ENCODE measurements around the gene EFHC2.
"Not testable (repeated sequence)": the region's sequence is repeated elsewhere in the genome, so short reads cannot be mapped to it uniquely, and the experiment has no call there.

The EFHC2 gene

DNA sequence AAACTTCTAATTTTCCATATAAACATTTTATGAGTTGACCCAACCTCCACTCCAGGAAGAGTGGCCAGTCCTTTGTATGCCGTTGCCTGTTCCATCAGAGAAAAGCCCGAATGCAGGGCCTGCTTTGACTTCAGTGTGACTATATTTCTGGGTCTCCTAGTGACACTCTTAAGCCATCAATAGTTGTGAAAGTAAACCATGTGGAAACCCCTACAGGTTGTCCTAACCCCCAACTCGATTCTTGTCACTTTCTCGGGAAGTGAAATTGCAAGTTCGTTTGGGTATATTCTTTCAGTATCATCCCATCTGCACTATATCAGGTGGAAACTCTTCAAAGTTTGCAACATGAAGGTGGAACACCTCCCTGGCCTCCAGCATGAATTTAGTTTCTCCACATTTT, 52.8 kb downstream of the EFHC2 start:
- DNase-seq, result no peak

DNA sequence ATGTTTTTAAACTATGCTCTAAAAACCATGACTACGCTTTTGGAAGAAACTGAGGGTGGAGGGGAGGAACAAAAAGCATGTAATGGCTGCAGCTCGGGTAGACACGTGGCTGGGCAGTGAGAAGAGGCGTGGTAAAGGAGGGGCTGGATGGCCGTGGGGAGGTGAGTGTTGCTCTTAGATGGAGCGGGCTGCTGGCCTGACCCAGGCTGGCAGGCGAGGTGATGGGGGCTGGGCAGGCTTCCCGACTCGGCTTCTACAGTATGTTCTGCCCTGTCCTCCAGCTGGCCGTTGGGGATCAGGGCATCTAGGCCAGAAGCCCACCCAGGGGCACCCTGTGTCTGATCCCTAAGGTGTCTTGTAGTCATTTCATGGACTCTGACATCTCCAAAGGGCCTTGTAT, 60.7 kb downstream of the EFHC2 start:
- DNase-seq, result no peak

- DNase-seq, result no peak
Measured at GRCh38 chrX:44280116-44280515, 63.4 kb downstream of the EFHC2 start.

DNA sequence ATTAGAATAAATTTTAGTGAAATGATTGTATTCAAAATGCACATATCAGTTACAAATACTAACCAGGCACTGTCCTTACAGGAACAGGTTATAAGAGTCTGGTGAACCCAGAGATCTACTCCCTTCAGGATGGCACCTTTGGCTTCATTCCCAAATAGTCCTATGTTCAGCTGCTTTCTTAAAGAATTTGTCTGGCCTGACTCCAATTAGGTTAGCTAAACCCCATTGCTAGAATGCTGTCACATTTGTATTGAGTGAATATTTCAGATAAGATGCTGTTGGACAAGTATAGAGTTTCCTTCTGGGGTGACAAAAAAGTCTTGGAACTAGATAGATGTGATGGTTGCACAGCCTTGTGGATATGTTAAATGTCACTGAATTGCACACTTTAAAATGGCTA, 69.4 kb downstream of the EFHC2 start:
- DNase-seq, result no peak

DNA sequence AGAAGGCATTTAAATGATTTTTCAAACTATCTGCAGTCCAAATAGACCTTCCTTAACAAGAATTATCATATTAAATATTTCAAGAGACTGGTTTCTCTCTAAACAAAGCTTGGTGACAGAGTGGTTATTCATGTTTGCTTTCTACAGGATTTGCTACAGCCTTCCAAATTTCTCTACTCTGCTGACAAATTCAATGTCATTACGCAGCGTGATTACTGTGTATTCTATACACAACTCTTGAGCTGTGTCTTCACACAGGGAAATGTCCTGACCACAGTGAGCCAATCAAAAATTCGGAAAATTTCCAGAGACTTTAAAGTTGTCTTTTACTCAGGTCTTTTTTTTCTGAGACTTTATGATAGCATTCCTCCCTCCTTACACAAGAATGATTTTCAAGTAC, 75.6 kb downstream of the EFHC2 start:
- no peak for DNase-seq

DNA sequence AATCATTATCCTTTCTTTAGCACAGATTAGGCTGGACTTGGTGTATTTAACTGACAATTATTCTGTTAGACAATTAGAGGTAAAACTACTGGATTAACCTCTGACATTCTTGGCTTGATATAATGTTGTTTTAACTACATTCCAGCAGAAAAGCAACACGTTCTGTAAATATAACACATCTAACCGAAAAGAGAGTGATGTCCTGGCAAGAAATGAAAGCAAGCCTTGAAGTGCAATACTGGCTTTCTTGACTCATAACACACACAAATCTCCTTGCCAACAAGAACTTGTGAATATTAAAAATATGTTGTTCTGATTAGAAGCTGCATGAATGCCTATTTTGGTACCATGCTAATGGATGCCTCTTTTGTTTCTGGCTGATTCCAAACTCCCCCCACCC, 76.4 kb downstream of the EFHC2 start:
- DNase-seq, result no peak

DNA sequence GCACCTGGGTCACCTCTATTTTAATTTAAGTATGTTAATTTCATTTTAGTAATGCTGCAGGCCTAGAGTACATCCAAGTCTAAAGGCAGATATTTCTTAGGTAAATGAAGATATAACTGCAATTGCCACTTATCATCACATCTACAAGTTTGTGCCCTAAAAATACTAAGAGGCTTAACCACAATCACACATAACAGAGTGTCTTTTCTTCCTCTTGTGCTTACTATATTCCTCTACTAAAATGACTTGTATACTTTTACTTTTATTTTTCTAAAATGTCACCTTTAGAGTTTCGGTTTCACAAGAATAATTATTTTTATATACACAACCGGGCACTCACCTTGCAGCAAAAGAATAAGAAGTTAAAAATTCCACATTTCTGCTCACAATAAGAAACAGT, 77.9 kb downstream of the EFHC2 start:
- DNase-seq, result no peak

DNA sequence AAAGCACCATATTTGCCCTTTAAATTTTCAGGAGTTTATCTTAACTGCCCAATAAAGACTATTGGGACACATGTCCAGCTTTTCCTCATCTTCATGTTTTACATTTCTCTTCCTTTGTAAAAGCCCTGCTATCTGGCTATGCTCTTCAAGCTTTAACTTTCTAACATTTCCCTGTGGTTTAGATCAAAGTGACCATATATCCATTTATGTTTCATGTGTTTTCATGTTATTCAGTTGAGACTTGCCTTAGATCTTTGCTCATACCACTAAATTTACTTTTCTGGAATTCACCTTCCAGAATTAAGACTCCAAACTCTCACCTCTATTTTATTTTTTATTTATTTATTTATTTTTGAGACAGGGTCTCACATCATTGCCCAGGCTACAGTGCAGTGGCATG, 78.5 kb downstream of the EFHC2 start:
- DNase-seq, result no peak

- no peak for DNase-seq
Measured at GRCh38 chrX:44261286-44261685, 82.2 kb downstream of the EFHC2 start.

DNA sequence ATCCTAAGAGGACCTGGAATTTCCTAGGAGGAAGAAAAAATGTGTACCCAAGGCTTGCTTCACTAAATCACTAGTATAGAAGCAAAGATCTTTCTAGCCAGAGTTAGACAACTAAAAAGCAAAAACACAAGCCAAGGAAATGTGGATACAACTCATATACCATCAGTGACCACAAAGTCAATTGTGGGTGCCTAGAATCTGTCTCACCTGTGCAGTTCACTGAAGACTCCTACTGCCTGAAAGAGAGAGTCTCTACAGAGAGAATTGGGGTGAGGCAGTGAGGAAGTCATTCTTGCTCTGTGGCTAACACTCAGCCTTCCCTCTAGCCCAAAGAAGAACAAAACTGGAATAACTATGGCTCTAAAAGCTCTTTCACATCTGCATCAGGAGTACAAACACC, 82.9 kb downstream of the EFHC2 start:
- DNase-seq, result no peak

GRCh38 chrX:44255742-44256141, 87.7 kb downstream of the EFHC2 start:
- not testable (repeated sequence) for DNase-seq

GRCh38 chrX:44253575-44253942, 89.9 kb downstream of the EFHC2 start:
- no peak for DNase-seq

- not testable (repeated sequence) for DNase-seq
Measured at GRCh38 chrX:44252688-44253574, 90.5 kb downstream of the EFHC2 start.

DNA sequence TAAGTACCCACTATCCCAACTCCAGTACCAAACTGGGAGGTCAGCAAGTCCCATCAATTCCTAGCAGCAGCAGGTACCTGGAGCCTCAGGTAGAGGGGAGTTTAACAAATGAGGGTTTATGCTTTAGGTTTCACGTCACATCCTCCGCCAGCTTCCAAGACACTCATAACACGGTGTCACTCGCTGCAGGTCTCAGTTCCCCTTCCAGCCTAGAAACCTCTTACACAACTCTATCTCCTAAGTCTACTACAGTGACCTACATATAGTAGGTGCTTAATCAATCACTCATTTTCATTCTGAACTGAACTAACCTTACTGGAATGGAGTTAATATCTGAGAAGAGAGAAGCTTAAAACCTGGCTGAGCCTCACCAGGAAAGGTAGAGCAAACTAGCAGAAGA, 96.0 kb downstream of the EFHC2 start:
- no peak for DNase-seq

DNA sequence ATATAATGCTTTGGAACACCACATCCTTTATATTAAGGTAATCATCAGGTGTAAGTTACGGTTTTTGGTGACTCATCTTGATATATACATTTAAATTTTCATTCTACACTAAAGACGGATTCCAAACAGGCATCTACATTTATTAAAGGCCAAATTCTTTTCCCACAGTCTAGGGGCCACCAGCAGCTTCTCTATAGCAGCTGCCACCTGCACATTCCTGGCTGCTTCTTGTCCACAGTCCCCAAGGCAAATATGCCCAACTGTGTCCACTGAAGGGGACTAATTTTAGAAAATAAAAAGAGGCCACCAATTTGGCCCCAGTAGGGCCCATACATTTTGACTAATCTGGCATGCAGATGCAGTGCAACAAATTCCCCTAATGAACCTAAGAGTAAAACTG, 96.6 kb downstream of the EFHC2 start:
- no peak for DNase-seq

DNA sequence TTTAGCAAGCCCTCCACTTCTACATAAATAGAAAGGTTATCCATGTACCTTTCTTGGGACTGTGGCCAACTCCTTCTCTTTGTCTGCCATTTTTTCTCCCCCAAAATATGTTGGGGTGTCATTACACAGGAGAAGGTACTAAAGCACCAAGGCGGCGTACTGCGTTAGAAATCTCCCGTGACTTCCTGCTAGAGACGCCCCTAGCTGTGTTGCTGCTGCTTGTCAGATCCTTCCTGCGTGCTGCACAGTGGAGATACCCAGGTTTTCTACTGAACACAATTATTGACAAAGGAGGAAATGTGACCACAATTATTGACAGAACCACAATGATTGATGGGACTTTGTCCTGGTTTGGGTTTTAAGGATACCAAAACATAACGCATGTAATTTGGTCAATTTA, 97.7 kb downstream of the EFHC2 start:
- DNase-seq, result peak in 1 of 2 experiments; percentile 23

DNA sequence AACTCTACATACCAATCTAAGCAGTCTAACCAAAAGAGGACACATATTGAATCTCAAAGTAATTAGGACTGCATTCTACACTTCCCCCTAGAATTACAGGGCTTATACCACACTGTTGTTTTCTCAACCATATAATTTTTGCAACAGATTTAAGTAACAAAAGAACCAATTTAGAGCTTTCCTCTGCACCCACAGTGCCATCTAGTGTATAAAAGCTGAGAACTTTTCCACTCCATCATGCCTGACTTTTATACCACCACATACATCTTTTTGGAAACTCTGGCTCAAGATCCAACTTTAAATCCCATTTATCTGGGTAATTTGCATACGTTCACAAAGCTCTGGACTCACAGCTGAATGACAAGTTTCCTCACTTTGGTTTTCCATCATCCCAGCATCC, 99.5 kb downstream of the EFHC2 start:
- peak; percentile 31 to 79 for DNase-seq

DNA sequence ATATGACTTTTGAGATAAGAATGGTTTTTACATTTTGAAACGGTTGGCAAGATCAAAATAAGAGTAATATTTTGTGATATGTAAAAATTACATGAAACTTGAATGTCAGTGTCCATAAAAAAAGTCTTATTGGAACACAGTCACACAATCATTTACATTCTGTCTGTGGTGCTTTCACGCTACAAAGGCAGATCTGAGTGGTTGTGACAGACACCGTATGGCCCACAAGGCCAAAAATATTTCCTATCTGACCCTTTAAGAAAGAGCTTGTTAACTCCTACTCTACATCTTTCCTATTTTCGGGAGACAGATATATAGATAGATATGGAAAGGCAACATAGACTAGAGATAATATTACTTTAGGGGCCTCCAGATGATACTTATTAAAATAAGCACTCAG, 101.9 kb downstream of the EFHC2 start:
- DNase-seq, result no peak

DNA sequence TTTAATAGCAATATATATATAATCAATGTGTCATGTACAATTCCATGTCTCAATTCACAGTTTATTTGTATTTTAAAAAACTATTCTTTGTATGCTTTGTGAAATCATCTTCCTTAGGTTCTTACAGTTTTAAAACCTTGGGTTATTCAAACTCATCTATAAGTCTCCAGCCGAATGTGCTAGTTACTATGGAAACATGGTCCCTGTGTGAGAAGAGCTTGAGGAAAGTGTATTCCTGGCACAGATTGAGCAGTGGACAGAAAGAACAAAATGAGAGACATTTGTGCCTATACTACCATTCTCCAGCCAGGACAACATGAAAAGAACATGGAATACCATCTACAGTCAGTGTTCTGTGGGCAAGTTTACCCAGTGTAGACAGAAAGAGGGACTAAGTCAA, 103.4 kb downstream of the EFHC2 start:
- no peak for DNase-seq

DNA sequence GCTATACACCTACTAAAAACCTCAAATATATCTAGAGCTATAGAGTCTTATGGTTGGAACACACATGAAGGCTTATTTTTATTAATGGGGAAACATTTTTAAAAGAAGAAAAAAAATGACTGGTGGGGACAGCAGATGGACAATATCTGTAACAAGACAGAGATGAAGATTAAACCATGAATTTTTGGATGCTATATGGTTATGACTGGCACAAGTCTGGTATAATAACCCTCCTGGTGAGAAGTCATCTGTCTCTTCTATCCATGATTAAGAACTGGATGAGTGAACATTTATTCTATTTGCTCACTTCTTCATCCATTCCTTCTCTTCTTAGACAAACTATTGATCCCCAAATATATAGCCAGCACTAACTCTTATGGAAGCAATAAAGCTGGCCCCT, 104.4 kb downstream of the EFHC2 start:
- no peak for DNase-seq

DNA sequence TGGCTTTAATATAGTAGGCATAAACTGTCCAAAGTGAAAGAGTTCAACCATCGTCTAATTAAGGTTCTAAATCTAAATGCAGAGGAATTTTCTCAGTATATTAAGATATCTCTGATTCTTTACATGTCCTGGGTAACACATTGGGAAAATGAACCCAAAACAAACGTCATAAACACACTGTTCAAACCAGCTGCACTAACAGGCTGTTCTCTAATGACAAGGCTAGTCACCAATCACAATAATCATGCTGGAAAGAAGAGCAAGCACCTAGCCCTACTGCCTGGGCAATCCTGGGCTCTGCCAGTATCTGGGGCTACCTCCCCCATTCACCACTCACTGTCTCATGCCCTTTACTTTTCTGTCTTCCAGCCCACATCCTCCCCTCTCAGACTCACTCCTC, 107.9 kb downstream of the EFHC2 start:
- DNase-seq, result no peak

DNA sequence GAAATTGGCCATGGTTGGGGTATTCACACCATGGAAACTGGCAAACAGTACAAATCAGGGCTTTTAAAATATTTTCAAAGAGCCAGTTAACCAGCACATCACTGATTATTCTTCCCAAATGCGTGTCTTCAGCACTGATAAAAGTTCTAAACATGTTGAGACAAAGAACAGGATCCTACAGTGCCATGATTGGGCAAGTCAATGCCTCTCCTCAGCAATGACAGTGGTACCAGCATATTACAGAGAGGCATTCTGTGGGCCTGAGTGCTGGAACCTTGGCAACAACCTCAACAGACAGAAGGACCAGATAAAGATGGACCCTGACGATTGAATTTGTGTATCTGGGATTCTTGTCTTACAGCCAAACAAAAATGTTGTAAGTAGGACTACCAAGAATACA, 108.9 kb downstream of the EFHC2 start:
- DNase-seq, result no peak

DNA sequence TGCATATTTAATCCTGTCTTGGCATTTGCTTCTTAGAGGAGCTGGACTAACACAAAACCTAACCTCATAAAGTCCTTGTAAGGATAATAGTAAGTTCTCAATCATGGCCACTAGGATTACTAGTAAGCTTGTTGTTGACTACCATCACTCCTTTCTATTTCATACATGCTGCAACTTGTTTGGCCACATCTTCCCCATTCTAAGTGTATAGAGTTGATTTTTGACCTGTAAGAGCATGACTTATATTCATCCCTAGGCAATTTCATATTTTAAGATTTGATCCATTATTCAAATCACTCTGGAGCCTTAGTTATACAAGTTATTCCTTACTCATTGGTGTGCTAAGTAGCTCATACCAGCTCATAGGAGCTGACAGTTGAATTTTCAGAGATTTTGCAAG, 109.4 kb downstream of the EFHC2 start:
- DNase-seq, result no peak

GRCh38 chrX:44232081-44232480, 111.4 kb downstream of the EFHC2 start:
- DNase-seq, result no peak

DNA sequence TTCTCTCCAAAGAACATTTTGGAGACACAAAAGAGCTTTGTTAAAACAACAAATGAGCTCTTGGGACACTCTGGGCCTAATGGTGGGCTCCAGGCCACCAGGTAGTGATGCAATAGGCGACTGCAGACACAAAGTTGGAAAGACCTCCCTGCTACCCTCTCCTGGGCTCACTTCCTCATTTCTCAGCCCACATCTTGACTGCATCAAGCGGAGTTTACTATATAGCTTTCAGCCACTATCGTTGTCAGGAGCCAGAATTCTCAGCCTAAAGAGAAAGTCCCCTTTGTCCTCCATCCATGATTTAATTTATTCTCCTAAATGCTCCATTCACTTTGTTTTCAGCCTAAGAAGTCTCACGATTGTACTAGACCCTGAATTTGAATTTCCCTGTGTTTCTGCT, 114.9 kb downstream of the EFHC2 start:
- DNase-seq, result no peak

Data from NCI-H2081 (cell line).